Tibial nerve (tissue), 4 donors: ENCODE results near the gene ERCC8. TPM values are rescaled to one million over a fixed set of nuclear protein-coding genes. Genes with fewer than 3 reads are reported as not detected.

Source experiments
- DNase-seq, 2 donors: peaks; one replicate each; pipeline ENCODE4 v3.0.0-alpha.2; 2019; ENCODE audit warnings: low spot score in 2 of 2
- H3K27ac ChIP-seq, 4 donors: fragments of 200-600 bp; sonication (generic) in 3 of 4; one replicate each; pipeline ENCODE4 v1.5.1; 2017 to 2019; ENCODE audit warnings: mild to moderate bottlenecking in 1 of 4
- H3K27me3 ChIP-seq, 2 donors: fragments of 200-600 bp; sonication (generic) in 1 of 2; one replicate each; pipeline versions ENCODE4 v1.5.1 to v1.6.0; 2017 to 2019
- H3K36me3 ChIP-seq, 3 donors: fragments of 200-600 bp; sonication (generic); one replicate each; pipeline ENCODE4 v1.5.1; 2018 to 2019
- H3K4me1 ChIP-seq, 4 donors: fragments of 200-600 bp; sonication (generic) in 3 of 4; one replicate each; pipeline ENCODE4 v1.5.1; 2017 to 2019
- H3K4me3 ChIP-seq, 4 donors: fragments of 200-600 bp; sonication (generic) in 3 of 4; one replicate each; pipeline ENCODE4 v1.5.1; 2017 to 2019; ENCODE audit warnings: mild to moderate bottlenecking in 1 of 4, moderate library complexity in 1 of 4
- H3K9me3 ChIP-seq, 4 donors: fragments of 200-600 bp; sonication (generic) in 3 of 4; one replicate each; pipeline ENCODE4 v1.5.1; 2017 to 2019
- CTCF ChIP-seq, 5 experiments: fragments of 200-600 bp in 3 of 5; fragments of 450-650 bp in 2 of 5; sonication (generic) in 3 of 5; IDR thresholded peaks; one replicate each; pipeline ENCODE4 v1.5.1; 2016 to 2019; ENCODE audit warnings: antibody characterized with exemption in 5 of 5, mild to moderate bottlenecking in 3 of 5, moderate library complexity in 2 of 5
- EP300 ChIP-seq, 2 donors: sonication (generic); formaldehyde crosslinking; IDR thresholded peaks; one replicate each; pipeline ENCODE4 v1.6.1; 2017; ENCODE audit warnings: antibody characterized with exemption in 2 of 2, mild to moderate bottlenecking in 1 of 2
- POLR2A ChIP-seq, 2 donors: fragments of 450-650 bp; IDR thresholded peaks; one replicate each; pipeline ENCODE4 v1.6.1; 2017; ENCODE audit warnings: antibody characterized with exemption in 2 of 2, mild to moderate bottlenecking in 2 of 2, moderate library complexity in 2 of 2
- WGBS, 2 donors: methylation state at CpG; one replicate each; pipeline ENCODE4 v1.1.5; 2018; 5-methylcytosine and 5-hydroxymethylcytosine counted together
- total RNA-seq, 4 donors: library from RNA; depleted of rRNA; stranded (reverse); fragments of >200 nt; gene quantifications; one replicate each; pipeline ENCODE4 v1.1.0, GENCODE V29; 2016

ERCC8 gene
- total RNA-seq, 4 donors from 2014 or later: 10.5 to 17.5 (median 15.8) TPM

GRCh38 chr5:60852317-60852716, 92.6 kb downstream of the ERCC8 start:
- 69 to 71% methylated on average over 2 of the region's 2 CpGs for WGBS, 2 donors
- Histone ChIP-seq H3K4me1 (no peaks in the 10 kb centered on the region), H3K36me3 (no peaks in the 10 kb centered on the region), H3K4me3 (no peak overlapping the region), H3K27me3 (no peaks in the 10 kb centered on the region), H3K27ac (no peak overlapping the region), H3K9me3 (peaks cover 0 to 6% (median 0%) of the 10 kb centered on the region in 4 donors)
- DNase-seq: no peak
- TF ChIP-seq EP300 (IDR thresholded peaks at IDR 0.05): no peak

DNA sequence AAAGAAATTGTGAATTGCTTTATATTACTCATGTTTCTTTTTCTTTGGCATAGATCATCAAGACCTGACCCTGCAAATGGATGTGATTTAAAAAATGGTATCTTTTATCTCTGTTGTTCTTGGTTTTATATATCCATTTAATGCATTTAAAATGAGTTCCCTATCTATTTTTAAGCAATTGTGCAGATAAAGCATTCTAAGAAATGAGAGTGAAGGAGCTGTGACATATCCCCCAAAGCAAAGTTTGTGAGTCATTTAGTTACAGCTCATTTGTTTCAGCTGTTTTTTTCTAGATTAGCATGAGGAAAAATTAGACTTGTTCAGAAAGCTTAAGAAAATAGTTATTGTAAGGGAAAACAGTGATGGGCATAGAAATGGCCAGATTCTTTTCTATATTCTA, 93.2 kb downstream of the ERCC8 start:
- no peak for DNase-seq
- Histone ChIP-seq H3K9me3 (no peaks in the 10 kb centered on the region), H3K27ac (no peak overlapping the region), H3K27me3 (no peaks in the 10 kb centered on the region), H3K4me1 (no peaks in the 10 kb centered on the region), H3K4me3 (no peak overlapping the region), H3K36me3 (no peaks in the 10 kb centered on the region)
- no peak for TF ChIP-seq POLR2A (IDR thresholded peaks at IDR 0.05)
- TF ChIP-seq EP300 (IDR thresholded peaks at IDR 0.05): no peak
- no peak for TF ChIP-seq CTCF (IDR thresholded peaks at IDR 0.05)

DNA sequence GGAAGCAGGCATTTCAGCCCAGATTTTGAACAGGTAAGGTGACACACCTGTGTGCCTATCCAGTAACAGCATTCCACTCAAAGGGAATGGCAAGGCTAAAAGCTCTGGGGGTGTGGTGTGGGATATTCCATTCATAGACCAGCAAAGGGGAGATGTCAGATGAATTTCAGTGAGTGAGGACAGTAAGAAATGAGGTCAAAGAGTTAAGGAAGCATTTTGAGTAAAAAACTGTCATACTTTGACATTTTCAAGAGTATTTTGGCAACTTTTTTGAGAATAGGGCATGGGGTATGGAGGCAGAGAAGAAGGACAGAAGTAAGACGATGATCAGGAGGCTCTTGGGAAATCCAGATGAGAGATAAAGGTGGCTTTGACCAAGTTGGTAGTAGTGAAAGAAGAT, 98.6 kb downstream of the ERCC8 start:
- Histone ChIP-seq H3K27me3 (peaks cover 0 to 36% of the 10 kb centered on the region in 2 donors), H3K36me3 (no peaks in the 10 kb centered on the region), H3K27ac (no peak overlapping the region), H3K9me3 (no peaks in the 10 kb centered on the region), H3K4me1 (peaks cover 0 to 21% (median 4%) of the 10 kb centered on the region in 4 donors), H3K4me3 (no peak overlapping the region)
- TF ChIP-seq CTCF (IDR thresholded peaks at IDR 0.05) (no peak), POLR2A (IDR thresholded peaks at IDR 0.05) (no peak), EP300 (IDR thresholded peaks at IDR 0.05) (no peak)
- WGBS, 2 donors: 91 to 98% methylated on average over 1 of the region's 1 CpG
- no peak for DNase-seq

DNA sequence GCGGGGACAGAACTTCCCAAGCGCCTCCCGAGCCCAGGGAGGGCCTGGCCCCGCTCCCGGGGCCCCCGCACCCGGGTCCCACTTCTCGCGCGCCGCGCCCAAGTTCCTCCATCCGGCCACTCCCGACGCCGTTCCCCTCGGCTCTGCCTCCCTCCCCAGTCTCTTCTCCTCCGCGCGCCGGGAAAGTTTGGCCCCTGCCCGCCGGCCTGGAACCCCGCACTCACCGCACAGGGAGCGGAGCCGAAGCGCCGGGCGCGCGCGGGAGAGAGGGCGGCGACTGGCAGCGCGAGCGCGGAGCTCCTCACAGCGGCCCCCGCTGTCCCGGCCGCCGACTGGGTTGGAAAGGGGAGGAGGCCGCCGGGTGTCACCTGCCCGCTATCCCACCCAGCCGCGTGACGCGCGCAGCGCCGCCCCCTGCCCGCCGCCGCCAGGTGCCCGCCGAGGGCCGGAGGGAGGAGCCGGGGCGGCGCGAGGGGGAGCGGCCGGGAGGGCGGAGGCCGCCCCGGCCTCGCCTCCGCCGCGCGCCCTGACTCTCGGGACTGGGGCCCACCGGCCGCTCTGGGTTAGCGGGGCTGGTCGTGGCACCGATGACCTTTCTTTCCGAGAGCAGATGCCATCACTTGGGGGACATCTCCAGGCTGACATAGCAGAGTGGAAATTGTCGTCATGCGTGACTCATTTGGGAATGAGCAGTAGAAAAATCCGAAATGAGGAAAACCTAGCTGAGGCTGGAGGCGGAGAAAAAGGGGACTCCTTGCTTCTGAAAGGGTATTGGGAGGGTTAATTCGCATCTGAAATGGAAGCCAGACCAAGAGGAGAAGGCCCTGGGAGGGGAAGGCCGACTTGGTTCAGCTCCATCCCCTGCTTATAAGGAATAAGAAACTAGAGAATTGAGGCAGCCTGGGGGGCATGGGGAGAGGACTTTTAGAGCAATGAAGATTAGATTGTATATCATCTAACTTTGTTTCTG, 100.6 kb downstream of the ERCC8 start, which contains the start of gene ELOVL7:
Gene ELOVL7 (minus strand): TSS at position 334 of the 970 bp plus-strand sequence. CDS start 56,872 bp downstream, outside the sequence.
- H3K27ac ChIP-seq: peak within 1 kb of the TSS; percentile 44 to 86 (median 76)
- peaks cover 0 to 39% of the 10 kb centered on the region in 2 donors for H3K27me3 ChIP-seq
- H3K9me3 ChIP-seq: no peaks in the 10 kb centered on the region
- H3K4me3 ChIP-seq: peak within 1 kb of the TSS; percentile 52 to 68 (median 59)
- no peaks in the 10 kb centered on the region for H3K36me3 ChIP-seq
- peak in 3 of 5 experiments; percentile 8 to 32 (median 25) for TF ChIP-seq CTCF (IDR thresholded peaks at IDR 0.05)
- peak in 1 of 2 donors; percentile 46 for TF ChIP-seq POLR2A (IDR thresholded peaks at IDR 0.05)
- peak in 1 of 2 donors; percentile 62 for TF ChIP-seq EP300 (IDR thresholded peaks at IDR 0.05)
- DNase-seq: no peak
- 1 to 3% methylated on average over 16 to 61 of the region's 87 CpGs for WGBS, 2 donors
- H3K4me1 ChIP-seq: peaks cover 0 to 21% (median 4%) of the 10 kb centered on the region in 4 donors

DNA sequence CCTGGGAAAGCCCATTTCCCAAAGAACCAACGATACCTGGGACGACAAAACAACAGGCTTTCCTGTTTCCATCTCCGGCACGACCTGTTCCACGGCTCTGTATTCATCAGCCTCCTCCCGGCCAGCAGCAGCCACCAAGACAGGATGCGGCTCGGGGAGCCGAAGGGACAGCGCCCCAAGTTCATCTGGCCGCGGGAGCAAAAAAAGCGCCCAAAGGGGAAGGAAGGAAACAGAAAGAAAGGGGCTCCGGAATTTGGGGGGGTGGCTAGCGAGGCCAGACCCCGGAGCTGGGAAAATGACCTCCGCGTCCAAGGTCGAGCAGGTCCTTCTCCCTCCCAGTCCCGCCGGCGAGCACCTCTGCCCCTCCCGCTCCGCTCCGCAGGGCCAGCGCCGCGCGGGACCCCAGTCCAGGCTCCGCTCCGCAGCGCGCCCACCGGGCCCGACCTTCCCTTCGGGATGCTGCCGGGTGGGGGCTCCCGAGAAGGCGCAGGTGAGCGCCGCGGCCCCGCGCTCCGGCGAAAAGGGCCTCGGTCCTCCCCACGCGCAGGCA, 101.4 kb downstream of the ERCC8 start:
- peaks cover 0 to 39% of the 10 kb centered on the region in 2 donors for H3K27me3 ChIP-seq
- H3K36me3 ChIP-seq: no peaks in the 10 kb centered on the region
- 0 to 1% methylated on average over 24 to 32 of the region's 49 CpGs for WGBS, 2 donors
- TF ChIP-seq EP300 (IDR thresholded peaks at IDR 0.05) (no peak), CTCF (IDR thresholded peaks at IDR 0.05) (no peak), POLR2A (IDR thresholded peaks at IDR 0.05) (no peak)
- peak overlapping the region; percentile 44 to 86 (median 76) for H3K27ac ChIP-seq
- no peak for DNase-seq
- H3K4me1 ChIP-seq: peaks cover 0 to 21% (median 4%) of the 10 kb centered on the region in 4 donors
- H3K9me3 ChIP-seq: no peaks in the 10 kb centered on the region
- peak overlapping the region; percentile 52 to 68 (median 59) for H3K4me3 ChIP-seq
